HL-60 (cell line): Measurements from ENCODE around the gene DDX27.

ENCODE experiments used
- DNase-seq, 2 experiments: peaks; one replicate each; pipeline ENCODE4 v3.0.0-alpha.2; 2010 to 2020; ENCODE audit warnings: low read depth in 1 of 2, low spot score in 1 of 2
- H3K27ac ChIP-seq: fragments of 250-450 bp; sonication (Bioruptor Pico); replicated peaks from 2 replicates; pipeline ENCODE4 v1.5.1; 2020; ENCODE audit warnings: mild to moderate bottlenecking, moderate library complexity
- H3K27me3 ChIP-seq: fragments of 250-450 bp; sonication (Bioruptor Pico); 2 replicates; pipeline ENCODE4 v1.5.1; 2021; ENCODE audit warnings: mild to moderate bottlenecking, moderate library complexity; ENCODE audit not compliant: insufficient read depth, poor library complexity, severe bottlenecking
- H3K4me3 ChIP-seq: replicated peaks from 2 replicates; pipeline ENCODE4 v1.5.1; 2011; ENCODE audit warnings: mild to moderate bottlenecking, control low read depth, low read length; ENCODE audit not compliant: insufficient read depth
- CTCF ChIP-seq: IDR thresholded peaks from one replicate; pipeline ENCODE4 v1.5.1; 2011; ENCODE audit warnings: low read length, control low read depth, inconsistent platforms; ENCODE audit not compliant: insufficient read depth
- GABPA ChIP-seq: IDR thresholded peaks from 2 replicates; pipeline ENCODE4 v1.6.1; 2012; ENCODE audit warnings: low read depth
- POLR2AphosphoS5 ChIP-seq: IDR thresholded peaks from 2 replicates; pipeline ENCODE4 v1.6.1; 2012; ENCODE audit warnings: low read depth
- SPI1 ChIP-seq: IDR thresholded peaks from 2 replicates; pipeline ENCODE4 v1.6.1; 2012; ENCODE audit warnings: low read depth, mild to moderate bottlenecking, borderline replicate concordance
- long read RNA-seq: library from polyadenylated mRNA; unstranded; transcript quantifications from one replicate; pipeline ENCODE4 v2.0.0, GENCODE V29; 2020
- TF ChIP-seq, protein P1 (sequence below): IDR thresholded peaks from 2 replicates; pipeline ENCODE4 v1.6.1; 2012; ENCODE audit warnings: low read depth; ENCODE audit not compliant: insufficient replicate concordance

DDX27 gene, protein sequence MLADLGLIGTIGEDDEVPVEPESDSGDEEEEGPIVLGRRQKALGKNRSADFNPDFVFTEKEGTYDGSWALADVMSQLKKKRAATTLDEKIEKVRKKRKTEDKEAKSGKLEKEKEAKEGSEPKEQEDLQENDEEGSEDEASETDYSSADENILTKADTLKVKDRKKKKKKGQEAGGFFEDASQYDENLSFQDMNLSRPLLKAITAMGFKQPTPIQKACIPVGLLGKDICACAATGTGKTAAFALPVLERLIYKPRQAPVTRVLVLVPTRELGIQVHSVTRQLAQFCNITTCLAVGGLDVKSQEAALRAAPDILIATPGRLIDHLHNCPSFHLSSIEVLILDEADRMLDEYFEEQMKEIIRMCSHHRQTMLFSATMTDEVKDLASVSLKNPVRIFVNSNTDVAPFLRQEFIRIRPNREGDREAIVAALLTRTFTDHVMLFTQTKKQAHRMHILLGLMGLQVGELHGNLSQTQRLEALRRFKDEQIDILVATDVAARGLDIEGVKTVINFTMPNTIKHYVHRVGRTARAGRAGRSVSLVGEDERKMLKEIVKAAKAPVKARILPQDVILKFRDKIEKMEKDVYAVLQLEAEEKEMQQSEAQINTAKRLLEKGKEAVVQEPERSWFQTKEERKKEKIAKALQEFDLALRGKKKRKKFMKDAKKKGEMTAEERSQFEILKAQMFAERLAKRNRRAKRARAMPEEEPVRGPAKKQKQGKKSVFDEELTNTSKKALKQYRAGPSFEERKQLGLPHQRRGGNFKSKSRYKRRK
- long read RNA-seq, transcript DDX27-207 (21 exons, 2,693 nt) = major isoform, 139 of 555 reads
- long read RNA-seq, partial matches to known transcripts = 387 of 555 reads
- long read RNA-seq, other reads (novel, unspliced or antisense) = 29 of 555 reads

DNA sequence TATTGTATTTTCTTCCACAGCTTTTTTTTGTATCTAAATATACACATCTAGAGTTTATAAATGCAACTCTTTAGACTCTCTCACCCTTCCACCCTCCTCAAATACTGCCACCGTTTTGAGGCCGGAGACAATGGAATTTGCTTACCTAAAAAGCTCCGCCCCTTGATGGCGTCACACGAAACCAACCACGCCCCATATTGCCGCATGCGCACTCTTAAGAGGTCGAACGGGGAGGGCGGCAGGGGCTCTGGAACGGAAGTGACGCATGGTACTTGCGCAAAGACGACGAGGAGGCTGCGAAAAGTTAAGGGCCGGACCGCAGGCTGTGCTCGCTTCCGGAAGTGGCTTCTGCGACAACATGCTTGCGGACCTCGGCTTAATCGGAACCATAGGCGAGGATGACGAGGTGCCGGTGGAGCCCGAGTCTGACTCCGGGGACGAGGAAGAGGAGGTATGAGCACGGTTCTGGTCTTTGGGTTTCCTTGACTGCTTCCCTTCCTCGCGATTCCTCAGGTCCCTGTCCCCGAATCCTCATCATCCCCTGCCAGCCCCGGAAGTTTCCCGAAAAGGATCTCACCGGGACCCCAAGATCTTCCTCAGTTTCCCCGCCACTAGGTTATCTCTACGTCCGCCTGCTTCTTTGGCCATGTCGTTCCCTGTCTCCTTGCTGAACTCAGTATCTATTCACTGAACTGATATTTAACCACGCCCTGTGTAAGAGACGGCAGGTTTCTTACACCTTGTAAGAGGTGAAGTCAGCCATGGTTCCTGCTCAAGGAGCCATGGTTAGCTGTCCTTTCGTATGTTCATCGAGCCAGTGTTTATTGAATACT is at the start of gene DDX27:
Gene DDX27, plus strand, starts transcription at position 326 of the 833 bp plus-strand sequence. Its CDS starts 33 bp downstream, at position 359.
- no peaks in the 10 kb centered on the region for H3K27me3 ChIP-seq
- peak within 1 kb of the TSS; percentile 77 for H3K27ac ChIP-seq
- peak within 1 kb of the TSS; percentile 66 for H3K4me3 ChIP-seq
- DNase-seq = peak; percentile 98 to 99
- peak; percentile 87 for TF ChIP-seq GABPA
- peak; percentile 95 for TF ChIP-seq POLR2AphosphoS5
- peak; percentile 46; the same call in 1 of the 2 replicates for TF ChIP-seq SPI1
- no peak for TF ChIP-seq CTCF
- TF ChIP-seq, protein P1, sequence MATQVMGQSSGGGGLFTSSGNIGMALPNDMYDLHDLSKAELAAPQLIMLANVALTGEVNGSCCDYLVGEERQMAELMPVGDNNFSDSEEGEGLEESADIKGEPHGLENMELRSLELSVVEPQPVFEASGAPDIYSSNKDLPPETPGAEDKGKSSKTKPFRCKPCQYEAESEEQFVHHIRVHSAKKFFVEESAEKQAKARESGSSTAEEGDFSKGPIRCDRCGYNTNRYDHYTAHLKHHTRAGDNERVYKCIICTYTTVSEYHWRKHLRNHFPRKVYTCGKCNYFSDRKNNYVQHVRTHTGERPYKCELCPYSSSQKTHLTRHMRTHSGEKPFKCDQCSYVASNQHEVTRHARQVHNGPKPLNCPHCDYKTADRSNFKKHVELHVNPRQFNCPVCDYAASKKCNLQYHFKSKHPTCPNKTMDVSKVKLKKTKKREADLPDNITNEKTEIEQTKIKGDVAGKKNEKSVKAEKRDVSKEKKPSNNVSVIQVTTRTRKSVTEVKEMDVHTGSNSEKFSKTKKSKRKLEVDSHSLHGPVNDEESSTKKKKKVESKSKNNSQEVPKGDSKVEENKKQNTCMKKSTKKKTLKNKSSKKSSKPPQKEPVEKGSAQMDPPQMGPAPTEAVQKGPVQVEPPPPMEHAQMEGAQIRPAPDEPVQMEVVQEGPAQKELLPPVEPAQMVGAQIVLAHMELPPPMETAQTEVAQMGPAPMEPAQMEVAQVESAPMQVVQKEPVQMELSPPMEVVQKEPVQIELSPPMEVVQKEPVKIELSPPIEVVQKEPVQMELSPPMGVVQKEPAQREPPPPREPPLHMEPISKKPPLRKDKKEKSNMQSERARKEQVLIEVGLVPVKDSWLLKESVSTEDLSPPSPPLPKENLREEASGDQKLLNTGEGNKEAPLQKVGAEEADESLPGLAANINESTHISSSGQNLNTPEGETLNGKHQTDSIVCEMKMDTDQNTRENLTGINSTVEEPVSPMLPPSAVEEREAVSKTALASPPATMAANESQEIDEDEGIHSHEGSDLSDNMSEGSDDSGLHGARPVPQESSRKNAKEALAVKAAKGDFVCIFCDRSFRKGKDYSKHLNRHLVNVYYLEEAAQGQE = peak; percentile 22

- no peaks in the 10 kb centered on the region for H3K27me3 ChIP-seq
- no peak for DNase-seq
- H3K4me3 ChIP-seq = no peak overlapping the region
- no peak overlapping the region for H3K27ac ChIP-seq
- TF ChIP-seq POLR2AphosphoS5 (no peak), GABPA (no peak)
- TF ChIP-seq, protein P1 = no peak
Observed at GRCh38 chr20:49169547-49169946, 49.7 kb upstream of the DDX27 start.

GRCh38 chr20:49170714-49171113 is 48.5 kb upstream of the DDX27 start:
- no peak overlapping the region for H3K27ac ChIP-seq
- no peaks in the 10 kb centered on the region for H3K27me3 ChIP-seq
- TF ChIP-seq, protein P1 = no peak
- TF ChIP-seq POLR2AphosphoS5 = no peak
- no peak for TF ChIP-seq SPI1
- TF ChIP-seq GABPA = no peak
- TF ChIP-seq CTCF = no peak
- H3K4me3 ChIP-seq = no peak overlapping the region
- no peak for DNase-seq
